Prostate gland (tissue), 2 donors: Measurements from ENCODE around the gene IGSF23. TPM values are rescaled to one million over a fixed set of nuclear protein-coding genes. Genes with fewer than 3 reads are reported as not detected.

Source experiments
- DNase-seq: peaks from one replicate; pipeline ENCODE4 v3.0.0-alpha.2; 2019; ENCODE audit warnings: low spot score
- H3K27ac ChIP-seq, 2 donors: fragments of 200-600 bp; sonication (generic); 2 replicates each; pipeline ENCODE4 v1.5.1; 2017 to 2019
- H3K27me3 ChIP-seq: fragments of 200-600 bp; sonication (generic); replicated peaks from 2 replicates; pipeline ENCODE4 v1.5.1; 2019; ENCODE audit not compliant: insufficient read depth
- H3K36me3 ChIP-seq, 2 donors: fragments of 200-600 bp; sonication (generic); 1 replicate in 1 of 2; 2 replicates in 1 of 2; pipeline versions ENCODE4 v1.5.1 to v1.8.1; 2017 to 2019
- H3K4me1 ChIP-seq: fragments of 200-600 bp; sonication (generic); replicated peaks from 2 replicates; pipeline ENCODE4 v1.5.1; 2019
- H3K4me3 ChIP-seq, 2 donors: fragments of 200-600 bp; sonication (generic); 2 replicates each; pipeline ENCODE4 v1.5.1; 2017 to 2019
- H3K9me3 ChIP-seq: fragments of 200-600 bp; sonication (generic); 2 replicates; pipeline ENCODE4 v1.5.1; 2017
- POLR2A ChIP-seq: fragments of 450-650 bp; IDR thresholded peaks from one replicate; pipeline ENCODE4 v1.6.1; 2016; ENCODE audit warnings: antibody characterized with exemption, mild to moderate bottlenecking
- POLR2AphosphoS5 ChIP-seq: sonication (generic); formaldehyde crosslinking; IDR thresholded peaks from one replicate; pipeline ENCODE4 v1.6.1; 2017; ENCODE audit warnings: antibody characterized with exemption
- WGBS: methylation state at CpG from one replicate; pipeline ENCODE4 v1.1.5; 2018; 5-methylcytosine and 5-hydroxymethylcytosine counted together
- intact Hi-C: fragments of 100-400 bp; cut with DNase I; formaldehyde crosslinking; loops from one replicate; pipeline ENCODE4 v1.14.2; 2022
- total RNA-seq, 2 donors: library from RNA; depleted of rRNA; stranded (reverse); fragments of >200 nt; gene quantifications; one replicate each; pipeline ENCODE4 v1.1.0, GENCODE V29; 2016
- TF ChIP-seq, protein P1 (sequence below), 4 experiments: fragments of 200-600 bp in 2 of 4; fragments of 450-650 bp in 2 of 4; sonication (generic) in 2 of 4; IDR thresholded peaks; 1 replicate in 3 of 4; 2 replicates in 1 of 4; pipeline ENCODE4 v1.5.1; 2016 to 2019; ENCODE audit warnings: antibody characterized with exemption in 4 of 4, mild to moderate bottlenecking in 2 of 4, moderate library complexity in 2 of 4

The IGSF23 gene
- total RNA-seq, 2 donors from 2014 or later = not detected

DNA sequence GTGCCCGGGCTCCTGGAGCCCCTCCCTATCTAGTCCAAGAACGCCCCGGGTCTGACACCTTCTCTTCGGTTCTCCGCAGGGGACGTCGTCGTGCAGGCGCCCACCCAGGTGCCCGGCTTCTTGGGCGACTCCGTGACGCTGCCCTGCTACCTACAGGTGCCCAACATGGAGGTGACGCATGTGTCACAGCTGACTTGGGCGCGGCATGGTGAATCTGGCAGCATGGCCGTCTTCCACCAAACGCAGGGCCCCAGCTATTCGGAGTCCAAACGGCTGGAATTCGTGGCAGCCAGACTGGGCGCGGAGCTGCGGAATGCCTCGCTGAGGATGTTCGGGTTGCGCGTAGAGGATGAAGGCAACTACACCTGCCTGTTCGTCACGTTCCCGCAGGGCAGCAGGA, 33.8 kb downstream of the IGSF23 start:
- DNase-seq = no peak
- no peaks in the 10 kb centered on the region for H3K4me1 ChIP-seq
- no peaks in the 10 kb centered on the region for H3K27me3 ChIP-seq
- no peak for TF ChIP-seq POLR2AphosphoS5
- TF ChIP-seq, protein P1, sequence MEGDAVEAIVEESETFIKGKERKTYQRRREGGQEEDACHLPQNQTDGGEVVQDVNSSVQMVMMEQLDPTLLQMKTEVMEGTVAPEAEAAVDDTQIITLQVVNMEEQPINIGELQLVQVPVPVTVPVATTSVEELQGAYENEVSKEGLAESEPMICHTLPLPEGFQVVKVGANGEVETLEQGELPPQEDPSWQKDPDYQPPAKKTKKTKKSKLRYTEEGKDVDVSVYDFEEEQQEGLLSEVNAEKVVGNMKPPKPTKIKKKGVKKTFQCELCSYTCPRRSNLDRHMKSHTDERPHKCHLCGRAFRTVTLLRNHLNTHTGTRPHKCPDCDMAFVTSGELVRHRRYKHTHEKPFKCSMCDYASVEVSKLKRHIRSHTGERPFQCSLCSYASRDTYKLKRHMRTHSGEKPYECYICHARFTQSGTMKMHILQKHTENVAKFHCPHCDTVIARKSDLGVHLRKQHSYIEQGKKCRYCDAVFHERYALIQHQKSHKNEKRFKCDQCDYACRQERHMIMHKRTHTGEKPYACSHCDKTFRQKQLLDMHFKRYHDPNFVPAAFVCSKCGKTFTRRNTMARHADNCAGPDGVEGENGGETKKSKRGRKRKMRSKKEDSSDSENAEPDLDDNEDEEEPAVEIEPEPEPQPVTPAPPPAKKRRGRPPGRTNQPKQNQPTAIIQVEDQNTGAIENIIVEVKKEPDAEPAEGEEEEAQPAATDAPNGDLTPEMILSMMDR (IDR thresholded peaks at IDR 0.05) = no peak
- no peak for TF ChIP-seq POLR2A
- no peaks in the 10 kb centered on the region for H3K9me3 ChIP-seq
- no peak overlapping the region for H3K27ac ChIP-seq
- peaks cover 4 to 13% of the 10 kb centered on the region in 2 donors for H3K36me3 ChIP-seq
- no peak overlapping the region for H3K4me3 ChIP-seq
- intact Hi-C loops = no loop called here
- 85% methylated on average over 17 of the region's 31 CpGs for WGBS

DNA sequence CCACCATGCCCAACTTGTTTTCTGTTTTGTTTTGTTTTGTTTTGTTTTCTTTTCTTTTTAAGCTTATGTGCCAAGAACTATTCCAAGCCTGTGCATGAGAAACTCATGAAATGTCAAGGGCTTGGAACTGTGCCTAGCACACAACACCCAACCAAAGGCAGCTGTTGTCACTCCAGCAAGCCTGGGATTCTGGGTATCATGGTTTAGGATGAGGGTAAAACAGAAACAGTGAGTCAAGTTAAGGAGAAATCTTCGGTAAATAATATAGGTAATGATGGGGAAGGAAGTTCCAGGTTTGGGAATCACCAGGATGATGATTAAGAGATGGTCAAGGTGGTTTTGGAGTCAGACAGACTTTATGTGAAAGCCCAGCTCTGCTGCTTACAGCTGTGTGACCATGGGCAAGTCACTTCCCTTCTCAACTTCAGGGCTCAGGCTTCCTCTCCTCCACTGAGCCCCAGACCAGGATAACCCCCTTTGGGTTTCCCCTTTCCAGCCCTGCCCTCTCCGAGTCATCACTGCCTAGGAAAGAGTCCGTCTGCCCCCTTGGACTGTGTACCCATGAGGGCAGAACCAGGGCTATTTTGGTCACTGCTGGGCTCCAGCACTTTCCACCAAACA, 35.4 kb downstream of the IGSF23 start:
- Histone ChIP-seq H3K4me3 (no peak overlapping the region), H3K9me3 (no peaks in the 10 kb centered on the region), H3K36me3 (peaks cover 4 to 13% of the 10 kb centered on the region in 2 donors), H3K27me3 (no peaks in the 10 kb centered on the region), H3K4me1 (no peaks in the 10 kb centered on the region), H3K27ac (peak overlapping the region in 1 of 2 donors; percentile 8)
- 79% methylated on average over 3 of the region's 3 CpGs for WGBS
- peak; percentile 9 for TF ChIP-seq POLR2AphosphoS5
- no peak for TF ChIP-seq POLR2A
- DNase-seq = no peak
- intact Hi-C loops = no loop called here

DNA sequence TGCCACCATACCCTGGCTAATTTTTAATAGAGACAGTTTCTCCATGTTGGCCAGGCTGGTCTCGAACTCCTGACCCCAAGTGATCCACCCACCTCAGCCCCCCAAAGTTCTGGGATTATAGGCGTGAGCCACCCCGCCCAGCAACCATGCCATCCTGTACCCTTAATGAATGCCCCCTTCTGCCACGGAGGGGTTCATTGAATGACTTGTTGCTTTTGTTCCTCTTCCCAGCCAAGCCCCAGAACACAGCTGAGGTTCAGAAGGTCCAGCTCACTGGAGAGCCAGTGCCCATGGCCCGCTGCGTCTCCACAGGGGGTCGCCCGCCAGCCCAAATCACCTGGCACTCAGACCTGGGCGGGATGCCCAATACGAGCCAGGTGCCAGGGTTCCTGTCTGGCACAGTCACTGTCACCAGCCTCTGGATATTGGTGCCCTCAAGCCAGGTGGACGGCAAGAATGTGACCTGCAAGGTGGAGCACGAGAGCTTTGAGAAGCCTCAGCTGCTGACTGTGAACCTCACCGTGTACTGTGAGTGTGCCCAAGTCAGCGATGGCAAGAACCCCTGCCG, 36.3 kb downstream of the IGSF23 start:
- DNase-seq = no peak
- Histone ChIP-seq H3K36me3 (peaks cover 4 to 13% of the 10 kb centered on the region in 2 donors), H3K9me3 (no peaks in the 10 kb centered on the region), H3K4me1 (no peaks in the 10 kb centered on the region), H3K4me3 (no peak overlapping the region), H3K27ac (no peak overlapping the region), H3K27me3 (no peaks in the 10 kb centered on the region)
- WGBS = 91% methylated on average over 15 of the region's 15 CpGs
- TF ChIP-seq POLR2A (no peak), POLR2AphosphoS5 (no peak)
- TF ChIP-seq, protein P1 (IDR thresholded peaks at IDR 0.05) = no peak
- intact Hi-C loops = no loop called here

DNA sequence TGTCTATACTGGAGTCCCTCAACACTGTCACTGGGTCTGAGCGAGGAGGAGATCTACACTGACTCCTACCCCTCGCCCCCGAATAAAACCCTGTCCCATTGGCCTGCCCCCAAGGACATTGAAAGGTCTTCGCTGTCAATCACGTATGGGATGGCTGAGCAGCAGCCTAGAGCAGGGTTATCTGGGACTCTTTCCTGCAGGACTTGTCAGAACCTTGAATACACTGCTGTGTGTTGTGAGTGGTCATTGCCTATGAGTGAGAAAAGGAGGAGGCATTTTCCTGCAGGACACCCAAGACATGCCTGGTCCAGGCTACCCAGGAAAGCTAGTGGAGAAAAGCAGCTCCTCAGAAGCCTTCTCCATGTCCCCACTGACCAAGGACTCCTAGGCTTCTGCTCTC, 40.0 kb downstream of the IGSF23 start:
- no peak overlapping the region for H3K4me3 ChIP-seq
- intact Hi-C loops = no loop called here
- peaks cover 4 to 13% of the 10 kb centered on the region in 2 donors for H3K36me3 ChIP-seq
- no peak for DNase-seq
- H3K4me1 ChIP-seq = no peaks in the 10 kb centered on the region
- no peak overlapping the region for H3K27ac ChIP-seq
- 95% methylated on average over 5 of the region's 5 CpGs for WGBS
- no peaks in the 10 kb centered on the region for H3K9me3 ChIP-seq
- TF ChIP-seq, protein P1 (IDR thresholded peaks at IDR 0.05) = no peak
- TF ChIP-seq POLR2AphosphoS5 (no peak), POLR2A (no peak)
- no peaks in the 10 kb centered on the region for H3K27me3 ChIP-seq

DNA sequence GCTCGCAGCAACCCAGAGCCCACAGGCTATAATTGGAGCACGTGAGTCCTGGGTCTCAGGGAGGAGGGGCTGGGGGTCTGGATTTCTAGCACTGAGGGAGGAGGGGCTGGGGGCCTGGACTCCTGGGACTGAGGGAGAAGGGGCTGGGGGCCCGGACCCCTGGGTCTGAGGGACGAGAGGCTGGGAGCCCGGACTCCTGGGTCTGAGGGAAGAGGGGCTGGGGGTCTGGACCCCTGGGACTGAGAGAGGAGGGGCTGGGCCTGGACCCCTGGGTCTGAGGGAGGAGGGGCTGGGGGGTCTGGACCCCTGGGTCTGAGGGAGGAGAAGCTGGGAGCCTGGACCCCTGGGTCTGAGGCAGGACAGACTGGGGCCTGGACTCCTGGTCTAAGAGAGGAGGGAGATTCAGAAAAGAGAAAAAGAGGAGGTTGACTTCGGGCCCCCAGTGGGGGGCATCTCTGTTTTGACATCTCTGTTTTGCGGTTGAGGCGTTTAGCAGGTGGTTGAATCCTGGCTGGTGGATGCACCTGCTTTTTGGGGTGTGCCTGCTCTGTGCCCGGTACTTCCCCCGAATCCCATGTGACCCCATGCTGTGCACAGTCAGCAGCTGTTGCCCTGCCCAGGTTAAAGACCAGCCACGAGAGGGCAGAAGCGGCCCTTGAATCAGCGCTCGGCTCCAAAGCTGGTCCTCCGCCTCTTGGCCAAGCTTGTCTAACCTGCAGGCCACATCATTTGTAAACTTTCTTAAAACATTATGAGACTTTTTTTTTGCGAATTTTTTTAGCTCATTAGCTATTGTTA, 40.8 kb downstream of the IGSF23 start:
- H3K27ac ChIP-seq = no peak overlapping the region
- no peaks in the 10 kb centered on the region for H3K9me3 ChIP-seq
- peak; percentile 58 for DNase-seq
- H3K4me1 ChIP-seq = no peaks in the 10 kb centered on the region
- WGBS = 62% methylated on average over 16 of the region's 16 CpGs
- no peak for TF ChIP-seq POLR2AphosphoS5
- TF ChIP-seq, protein P1 (IDR thresholded peaks at IDR 0.05) = peak in 3 of 4 experiments; percentile 38 to 70 (median 61)
- intact Hi-C loops = no loop called here
- H3K4me3 ChIP-seq = no peak overlapping the region
- peaks cover 4 to 13% of the 10 kb centered on the region in 2 donors for H3K36me3 ChIP-seq
- H3K27me3 ChIP-seq = no peaks in the 10 kb centered on the region
